Subcutaneous preadipocyte (primary cell): Measurements from ENCODE around the gene GNAQ. TPM values are rescaled to one million over a fixed set of nuclear protein-coding genes. Genes with fewer than 3 reads are reported as not detected.

Experiments
- total RNA-seq: library from RNA; depleted of rRNA; stranded (reverse); fragments of >200 nt; gene quantifications from 2 replicates; pipeline ENCODE4 v1.2.3, GENCODE V29; 2012

Gene GNAQ
- 25.0 and 31.7 TPM in 2 replicates for total RNA-seq

DNA sequence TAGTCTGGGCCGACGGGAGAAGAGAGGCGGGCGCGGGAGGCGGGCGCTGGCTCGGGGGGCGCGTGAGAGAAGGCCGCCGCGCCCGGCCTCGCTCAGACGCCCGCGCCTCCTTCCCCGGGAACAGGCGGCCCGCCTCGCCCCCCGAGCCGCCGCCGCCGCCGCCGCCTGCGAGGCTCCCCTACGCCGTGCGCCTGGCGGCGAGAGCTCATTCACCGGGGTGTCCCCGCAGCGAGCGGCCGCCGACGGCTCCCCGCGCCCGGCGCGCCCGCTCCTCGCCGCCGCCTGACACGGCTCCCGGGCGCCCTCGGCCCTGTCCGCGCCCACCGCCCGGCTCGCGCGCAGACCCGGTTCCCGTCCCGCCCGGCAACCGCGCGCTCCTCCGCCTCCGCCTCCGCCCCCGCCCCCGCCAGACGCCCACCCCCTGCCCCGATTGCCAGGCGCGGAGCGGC lies at the start of gene GNAQ:
TSS of gene GNAQ (minus strand) at position 368 of the 449 bp plus-strand sequence. CDS start 576 bp downstream, outside the sequence.

Other genes starting within 250 kb of the GNAQ start
- 14.3 and 22.5 TPM in 2 replicates for gene CEP78, start 204.3 kb upstream of the GNAQ start, total RNA-seq